ENCODE data around the gene RAB35.

Gene RAB35

DNA sequence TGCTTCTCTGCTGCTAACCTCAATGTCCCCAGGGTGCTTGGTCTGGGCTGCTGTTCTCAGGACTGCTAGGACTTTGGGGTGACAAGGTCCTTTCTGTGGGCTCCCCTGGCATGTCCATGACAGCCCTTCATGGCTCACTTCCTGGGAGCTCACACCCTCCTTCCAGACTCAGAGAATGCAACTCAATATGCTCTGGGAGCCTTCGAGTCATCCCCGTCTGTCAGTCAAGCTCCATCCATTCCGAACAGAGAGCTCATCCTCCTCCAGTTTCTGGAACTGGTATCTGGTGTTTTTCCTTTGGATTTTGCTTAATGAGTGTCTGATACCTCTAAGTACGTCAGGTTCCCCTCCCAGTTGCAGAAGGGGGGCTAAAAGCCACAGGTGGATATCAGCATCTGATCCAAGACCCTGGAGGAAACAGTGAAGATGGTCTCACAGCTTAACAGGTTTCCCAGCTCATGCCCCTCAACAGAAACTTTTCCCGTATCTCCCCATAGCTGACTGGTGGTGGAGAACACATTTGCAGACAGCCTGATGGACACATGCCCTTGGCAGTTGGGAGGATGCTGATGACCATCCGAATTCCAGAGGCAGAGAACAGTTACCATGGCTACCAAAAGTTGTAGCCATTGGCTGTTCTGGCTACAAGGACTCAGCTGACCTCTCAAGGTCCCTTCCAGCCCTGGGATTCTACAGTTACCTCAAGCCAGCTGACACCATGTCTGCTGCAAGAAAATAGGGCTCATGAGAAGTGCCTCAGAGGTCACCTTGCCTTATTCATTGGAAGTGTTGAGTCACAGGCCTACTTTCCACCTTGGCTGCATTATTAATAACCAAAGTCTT, 9.5 kb upstream of the RAB35 start:
- TF ChIP-seq, protein P1, sequence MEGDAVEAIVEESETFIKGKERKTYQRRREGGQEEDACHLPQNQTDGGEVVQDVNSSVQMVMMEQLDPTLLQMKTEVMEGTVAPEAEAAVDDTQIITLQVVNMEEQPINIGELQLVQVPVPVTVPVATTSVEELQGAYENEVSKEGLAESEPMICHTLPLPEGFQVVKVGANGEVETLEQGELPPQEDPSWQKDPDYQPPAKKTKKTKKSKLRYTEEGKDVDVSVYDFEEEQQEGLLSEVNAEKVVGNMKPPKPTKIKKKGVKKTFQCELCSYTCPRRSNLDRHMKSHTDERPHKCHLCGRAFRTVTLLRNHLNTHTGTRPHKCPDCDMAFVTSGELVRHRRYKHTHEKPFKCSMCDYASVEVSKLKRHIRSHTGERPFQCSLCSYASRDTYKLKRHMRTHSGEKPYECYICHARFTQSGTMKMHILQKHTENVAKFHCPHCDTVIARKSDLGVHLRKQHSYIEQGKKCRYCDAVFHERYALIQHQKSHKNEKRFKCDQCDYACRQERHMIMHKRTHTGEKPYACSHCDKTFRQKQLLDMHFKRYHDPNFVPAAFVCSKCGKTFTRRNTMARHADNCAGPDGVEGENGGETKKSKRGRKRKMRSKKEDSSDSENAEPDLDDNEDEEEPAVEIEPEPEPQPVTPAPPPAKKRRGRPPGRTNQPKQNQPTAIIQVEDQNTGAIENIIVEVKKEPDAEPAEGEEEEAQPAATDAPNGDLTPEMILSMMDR (IDR thresholded peaks at IDR 0.05; ENCODE audit: low read depth, low read length) = no peak
- H3K4me3 ChIP-seq (ENCODE audit: low read depth, low read length) = no peak overlapping the region

DNA sequence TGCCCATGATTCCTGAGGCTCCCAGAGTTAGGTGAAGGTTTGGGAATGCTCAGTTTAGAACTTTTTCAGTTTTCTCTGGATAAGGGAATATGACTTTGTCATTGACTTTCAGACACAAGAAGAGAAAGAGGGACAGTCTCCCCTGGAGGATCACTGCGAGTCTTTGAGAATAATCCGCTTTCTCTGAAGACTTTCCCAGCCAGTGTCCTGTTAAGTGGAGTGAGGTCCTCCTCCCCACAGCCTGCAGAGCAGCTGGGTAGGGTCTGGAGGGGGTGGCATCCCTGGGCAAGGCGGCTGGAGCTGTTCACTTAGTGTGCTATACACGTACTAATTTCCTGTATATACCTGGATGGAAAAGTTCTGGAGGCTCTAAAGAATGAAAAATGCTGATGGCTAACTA, 8.5 kb upstream of the RAB35 start:
- no peak overlapping the region for H3K4me3 ChIP-seq (ENCODE audit: low read depth, low read length)
- TF ChIP-seq, protein P1 (IDR thresholded peaks at IDR 0.05; ENCODE audit: low read depth, low read length) = no peak

- H3K4me3 ChIP-seq (ENCODE audit: low read depth, low read length) = no peak overlapping the region
- TF ChIP-seq, protein P1 (IDR thresholded peaks at IDR 0.05; ENCODE audit: low read depth, low read length) = no peak
Observed at GRCh38 chr12:120121766-120122293, 5.3 kb upstream of the RAB35 start.

- H3K4me3 ChIP-seq (ENCODE audit: low read depth, low read length) = no peak overlapping the region
- TF ChIP-seq, protein P1 (IDR thresholded peaks at IDR 0.05; ENCODE audit: low read depth, low read length) = no peak
Observed at GRCh38 chr12:120121343-120121742, 4.8 kb upstream of the RAB35 start.

- H3K4me3 ChIP-seq (ENCODE audit: low read depth, low read length) = no peak overlapping the region
- TF ChIP-seq, protein P1 (IDR thresholded peaks at IDR 0.05; ENCODE audit: low read depth, low read length) = no peak
Observed at GRCh38 chr12:120119271-120119973, 2.9 kb upstream of the RAB35 start.

- H3K4me3 ChIP-seq (ENCODE audit: low read depth, low read length) = peak overlapping the region; percentile 76
- TF ChIP-seq, protein P1 (IDR thresholded peaks at IDR 0.05; ENCODE audit: low read depth, low read length) = no peak
Observed at GRCh38 chr12:120118321-120119061, 1.9 kb upstream of the RAB35 start.

All from WI38 (cell line).